ENCODE measurements around the gene SEZ6L. TPM values are rescaled to one million over a fixed set of nuclear protein-coding genes. Genes with fewer than 3 reads are reported as not detected.

The SEZ6L gene
- total RNA-seq, 1 donor from 2014 or later = 0.03 TPM

DNA sequence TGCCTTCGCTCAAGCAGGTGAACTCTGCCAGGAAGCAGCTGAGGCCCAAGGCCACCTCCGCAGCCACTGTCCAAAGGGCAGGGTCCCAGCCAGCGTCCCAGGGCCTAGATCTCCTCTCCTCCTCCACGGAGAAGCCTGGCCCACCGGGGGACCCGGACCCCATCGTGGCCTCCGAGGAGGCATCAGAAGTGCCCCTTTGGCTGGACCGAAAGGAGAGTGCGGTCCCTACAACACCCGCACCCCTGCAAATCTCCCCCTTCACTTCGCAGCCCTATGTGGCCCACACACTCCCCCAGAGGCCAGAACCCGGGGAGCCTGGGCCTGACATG, 123.4 kb downstream of the SEZ6L start:
- no peak for DNase-seq (ENCODE audit: low read depth)

DNA sequence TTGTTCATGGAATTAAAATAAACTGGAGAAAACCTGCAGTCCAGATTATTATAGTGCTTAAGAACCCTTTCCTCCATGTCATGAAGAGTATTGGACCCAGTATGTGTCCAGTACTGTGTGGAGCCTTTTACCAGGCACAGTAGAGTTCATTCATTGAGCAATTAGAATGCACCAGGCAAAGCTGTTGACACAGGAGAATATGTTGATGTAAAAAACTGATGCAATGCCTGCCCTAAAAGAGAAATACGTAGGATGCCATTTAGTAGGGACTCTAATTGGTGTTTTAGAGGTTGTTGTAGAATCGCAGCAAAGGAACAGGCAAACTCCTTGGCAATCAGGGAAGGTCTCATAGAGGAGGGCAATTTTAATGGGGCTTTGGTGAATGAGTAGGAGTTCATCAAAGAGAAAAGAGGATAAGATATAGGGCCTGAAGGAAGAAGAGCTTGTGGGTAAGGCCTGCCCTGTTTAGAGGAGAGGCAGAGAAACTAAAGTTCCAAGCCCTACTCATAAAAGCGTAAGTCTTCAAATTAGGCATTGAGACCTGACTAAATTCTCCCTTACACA, 126.4 kb downstream of the SEZ6L start:
- no peak for DNase-seq (ENCODE audit: low read depth)

DNA sequence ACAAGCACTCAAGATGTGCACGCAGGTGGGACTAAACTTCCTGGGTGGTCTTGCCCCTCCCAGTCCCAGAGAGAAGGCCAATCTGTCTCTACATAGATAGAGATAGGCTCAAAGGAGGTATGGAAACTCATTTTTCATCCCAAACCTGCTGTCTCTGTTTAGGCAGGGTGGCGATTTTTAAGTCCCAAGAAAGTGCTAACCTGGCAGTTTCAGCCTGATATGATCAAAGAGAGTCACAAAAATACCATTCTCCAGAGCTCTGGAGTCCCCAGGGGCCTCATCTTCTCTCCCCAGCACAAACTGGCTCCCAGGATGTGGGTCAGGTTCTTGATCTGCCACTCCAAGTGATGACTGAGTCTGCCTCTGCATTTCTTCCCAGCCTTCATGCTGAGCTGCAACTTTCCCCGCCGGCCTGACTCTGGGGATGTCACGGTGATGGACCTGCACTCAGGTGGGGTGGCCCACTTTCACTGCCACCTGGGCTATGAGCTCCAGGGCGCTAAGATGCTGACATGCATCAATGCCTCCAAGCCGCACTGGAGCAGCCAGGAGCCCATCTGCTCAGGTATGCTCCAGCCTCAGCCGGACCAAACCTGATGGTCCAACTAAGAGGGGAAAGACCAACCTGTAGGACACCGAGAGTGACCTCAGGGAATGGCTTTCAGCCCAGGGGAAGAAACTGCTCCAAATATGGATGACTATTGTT, 129.5 kb downstream of the SEZ6L start:
- no peak for DNase-seq (ENCODE audit: low read depth)

DNA sequence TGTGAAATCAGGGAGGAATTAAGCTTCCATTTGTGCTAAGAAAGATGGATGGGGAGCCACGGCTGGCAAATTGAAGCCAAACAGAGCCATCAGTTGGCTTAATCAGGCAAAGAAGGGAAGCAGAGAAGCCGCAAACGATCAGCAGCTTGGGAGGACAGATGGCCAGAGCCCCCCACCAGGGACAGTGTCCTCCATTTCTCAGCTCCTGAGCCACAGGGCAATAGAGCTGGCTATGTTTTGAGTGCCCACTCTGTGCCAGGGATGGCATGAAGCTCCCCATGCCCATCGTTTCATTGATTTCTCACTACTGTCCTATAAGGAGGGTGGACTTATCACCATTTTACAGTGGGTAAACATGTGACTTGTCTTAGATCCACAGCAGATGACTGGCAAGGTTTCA, 133.5 kb downstream of the SEZ6L start:
- DNase-seq (ENCODE audit: low read depth) = no peak

DNA sequence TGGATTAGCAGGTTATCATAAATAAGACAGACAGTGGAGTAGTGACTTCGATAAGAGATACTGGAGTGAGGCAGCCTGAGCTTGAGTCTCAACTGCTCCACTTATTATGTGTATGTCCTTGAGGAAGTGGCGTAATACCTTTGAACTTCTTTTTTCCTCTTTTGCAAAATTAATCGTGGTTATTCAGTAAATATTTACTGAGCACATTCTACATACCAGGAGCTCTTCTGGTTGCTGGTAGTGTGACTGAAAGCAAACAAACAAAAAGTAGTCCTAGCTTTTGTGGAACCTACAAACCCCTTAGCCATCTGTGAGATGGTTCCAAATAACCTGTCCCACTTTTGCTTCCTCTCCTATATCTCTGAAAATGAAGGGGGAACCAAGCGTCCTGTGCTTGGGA, 134.2 kb downstream of the SEZ6L start:
- DNase-seq (ENCODE audit: low read depth) = no peak

DNA sequence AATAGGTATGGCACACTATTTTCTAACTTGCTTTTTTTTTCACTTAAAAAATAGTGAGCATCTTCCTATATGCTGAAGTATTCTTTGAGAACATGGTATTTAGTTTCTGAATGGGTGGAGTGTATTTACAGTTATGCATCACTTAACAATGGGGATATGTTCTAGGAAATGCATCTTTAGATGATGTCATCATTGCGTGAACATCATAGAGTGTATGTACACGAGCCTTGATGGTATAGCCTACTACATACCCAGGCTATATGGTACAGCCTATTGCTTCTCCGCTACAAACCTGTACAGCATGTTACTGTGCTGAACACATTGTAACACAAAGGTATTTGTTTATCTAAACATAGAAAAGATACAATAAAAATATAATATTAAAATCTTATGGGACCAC, 135.5 kb downstream of the SEZ6L start:
- no peak for DNase-seq (ENCODE audit: low read depth)

DNA sequence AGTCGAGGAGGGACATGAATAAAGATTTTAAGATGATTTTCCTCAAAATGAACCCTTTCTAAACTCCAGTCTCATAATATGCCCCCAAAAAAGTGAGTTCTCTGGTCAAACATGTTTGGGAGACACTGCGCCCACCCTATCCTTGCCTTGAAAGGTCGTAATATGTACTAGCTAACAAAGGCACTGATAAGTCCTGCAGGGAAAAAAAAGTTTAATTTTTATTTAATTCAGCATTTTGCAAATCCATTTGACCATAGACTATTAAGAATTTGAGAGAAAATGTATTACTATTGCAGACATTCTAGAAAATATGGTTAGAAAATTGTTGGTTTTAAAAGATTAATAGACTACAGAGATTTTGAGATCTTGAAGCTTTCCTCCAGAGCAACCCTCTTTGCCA, 139.2 kb downstream of the SEZ6L start:
- DNase-seq (ENCODE audit: low read depth) = no peak

DNA sequence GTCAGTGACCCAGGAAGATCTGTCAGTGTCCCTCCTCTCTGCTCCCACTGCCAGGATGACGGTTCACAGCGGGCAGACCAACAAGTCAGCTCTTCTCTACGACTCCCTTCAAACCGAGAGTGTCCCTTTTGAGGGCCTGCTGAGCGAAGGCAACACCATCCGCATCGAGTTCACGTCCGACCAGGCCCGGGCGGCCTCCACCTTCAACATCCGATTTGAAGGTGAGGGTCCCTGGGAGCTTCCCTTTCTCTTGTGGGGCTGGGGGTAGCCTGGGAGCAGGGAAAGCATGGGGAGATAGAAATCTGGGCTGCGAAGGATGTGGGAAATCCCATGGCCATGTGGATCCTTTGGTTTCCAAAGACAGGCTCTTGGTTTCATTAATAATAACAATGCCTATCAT, 141.4 kb downstream of the SEZ6L start:
- no peak for DNase-seq (ENCODE audit: low read depth)

DNA sequence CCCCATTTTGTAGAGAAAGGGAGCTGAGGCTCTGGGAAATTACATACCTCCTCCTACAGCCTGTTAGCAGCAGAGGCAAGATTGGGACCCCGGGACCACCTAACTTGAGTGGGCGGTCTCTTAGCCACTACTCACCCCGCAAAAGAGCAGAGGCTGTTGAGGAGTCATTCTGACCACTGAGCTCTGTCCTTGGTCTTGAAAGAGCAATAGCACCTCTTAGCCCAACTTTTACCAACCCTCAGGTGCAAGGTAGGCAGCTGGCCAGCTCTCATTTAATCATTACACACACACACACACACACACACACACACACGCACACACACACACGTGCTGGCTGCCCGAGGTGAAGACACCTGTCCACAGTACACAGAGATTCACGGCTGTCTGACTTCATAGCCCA, 144.0 kb downstream of the SEZ6L start:
- DNase-seq (ENCODE audit: low read depth) = no peak

DNA sequence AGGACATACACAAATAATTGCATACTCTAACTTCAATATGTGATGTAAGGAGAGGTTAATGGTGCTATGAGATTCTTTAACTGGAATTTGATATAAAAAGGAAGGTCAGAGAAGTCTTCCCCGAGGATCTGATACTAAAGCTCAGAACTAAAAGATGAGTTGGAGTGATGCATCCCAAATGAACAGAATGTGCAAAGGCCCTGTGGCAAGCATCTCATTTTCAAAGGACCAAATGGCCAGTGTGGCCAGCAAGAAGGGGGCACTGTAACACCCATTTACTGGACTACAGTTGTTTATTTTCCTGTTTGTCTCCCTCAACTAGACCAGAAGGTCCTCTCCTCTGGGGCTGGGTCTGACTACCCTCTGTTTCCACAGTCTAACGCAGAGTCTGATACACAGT, 144.9 kb downstream of the SEZ6L start:
- DNase-seq (ENCODE audit: low read depth) = no peak

DNA sequence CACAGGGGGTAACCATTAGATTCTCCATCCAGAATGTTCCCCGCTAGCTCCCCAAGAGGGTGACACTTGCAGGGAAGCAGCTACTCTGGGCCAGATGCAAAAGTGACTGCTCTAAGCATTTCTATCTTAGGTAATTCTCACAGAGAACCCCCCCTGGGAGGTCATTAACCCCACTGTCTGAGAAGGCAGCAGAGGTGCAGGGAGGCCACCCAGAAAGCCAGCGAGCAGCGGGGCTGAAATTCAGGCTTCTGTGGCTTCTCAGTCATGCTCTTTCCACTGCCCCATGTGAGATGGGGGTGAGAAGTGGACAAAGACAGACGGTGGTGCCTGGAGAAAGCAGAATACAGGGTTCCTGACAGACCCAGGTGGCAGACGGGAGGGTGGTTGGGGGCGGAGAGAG, 145.4 kb downstream of the SEZ6L start:
- DNase-seq (ENCODE audit: low read depth) = no peak

DNA sequence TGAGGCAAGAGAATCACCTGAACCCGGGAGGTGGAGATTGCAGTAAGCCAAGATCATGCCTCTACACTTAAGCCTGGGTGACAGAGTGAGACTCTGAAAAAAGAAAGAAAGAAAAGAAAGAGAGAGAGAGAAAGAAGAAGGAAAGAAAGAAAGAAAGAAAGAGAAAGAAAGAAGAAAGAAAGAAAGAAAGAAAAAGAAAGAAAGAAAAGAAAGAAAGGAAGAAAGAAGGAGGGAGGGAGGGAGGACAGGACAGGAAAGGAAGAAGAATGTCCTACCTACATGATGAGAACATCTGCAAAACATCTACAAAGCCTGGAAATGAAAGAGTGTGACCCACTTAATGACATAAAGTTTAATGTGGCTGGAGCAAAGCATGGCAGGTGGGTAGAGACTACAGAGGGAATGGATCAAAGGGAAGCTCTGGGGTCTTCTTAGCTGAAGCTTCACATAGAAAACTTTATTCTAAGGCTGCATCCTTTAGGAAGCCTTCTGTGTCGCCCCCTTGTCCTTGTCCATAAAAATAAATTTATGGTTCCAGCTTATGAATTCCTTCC, 147.5 kb downstream of the SEZ6L start:
- DNase-seq (ENCODE audit: low read depth) = no peak

DNA sequence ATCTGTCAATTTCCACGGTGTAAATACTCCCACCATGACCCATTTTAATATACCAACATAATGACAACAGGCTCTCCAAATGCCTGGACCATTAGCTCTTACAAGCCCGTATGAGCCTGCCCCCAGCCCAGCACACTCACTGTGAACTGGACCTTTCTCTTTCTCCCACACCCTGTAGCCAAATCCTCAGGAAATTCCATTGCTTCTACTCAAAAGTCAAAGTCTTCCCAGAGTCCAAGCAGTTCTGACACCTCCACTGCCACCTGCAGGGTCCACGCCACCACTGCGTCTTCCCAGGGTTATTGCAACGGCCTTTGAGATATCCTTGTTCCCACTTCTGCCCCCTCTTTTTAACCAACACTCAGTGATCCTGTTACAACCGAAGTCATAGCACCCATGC, 149.7 kb downstream of the SEZ6L start:
- DNase-seq (ENCODE audit: low read depth) = peak; percentile 6

DNA sequence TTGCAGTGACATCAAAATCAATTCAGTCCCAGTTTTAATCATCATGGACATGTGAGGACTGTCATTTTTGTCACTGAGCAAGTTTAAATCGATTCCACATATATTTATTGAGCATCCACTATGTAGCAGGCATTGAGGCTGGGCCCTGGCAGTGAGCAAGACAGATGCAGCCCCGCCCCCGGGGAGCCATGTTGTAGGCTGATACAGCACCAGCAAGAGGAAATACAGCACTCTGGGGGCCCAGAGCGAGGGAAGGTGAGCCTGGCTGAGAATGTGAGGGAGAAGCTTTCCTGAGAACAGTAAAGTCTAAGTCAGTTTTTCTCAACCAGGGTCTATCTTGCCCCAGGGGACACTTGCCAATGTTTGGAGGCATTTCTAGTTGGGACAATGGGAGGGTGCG, 151.2 kb downstream of the SEZ6L start:
- DNase-seq (ENCODE audit: low read depth) = peak; percentile 6

DNA sequence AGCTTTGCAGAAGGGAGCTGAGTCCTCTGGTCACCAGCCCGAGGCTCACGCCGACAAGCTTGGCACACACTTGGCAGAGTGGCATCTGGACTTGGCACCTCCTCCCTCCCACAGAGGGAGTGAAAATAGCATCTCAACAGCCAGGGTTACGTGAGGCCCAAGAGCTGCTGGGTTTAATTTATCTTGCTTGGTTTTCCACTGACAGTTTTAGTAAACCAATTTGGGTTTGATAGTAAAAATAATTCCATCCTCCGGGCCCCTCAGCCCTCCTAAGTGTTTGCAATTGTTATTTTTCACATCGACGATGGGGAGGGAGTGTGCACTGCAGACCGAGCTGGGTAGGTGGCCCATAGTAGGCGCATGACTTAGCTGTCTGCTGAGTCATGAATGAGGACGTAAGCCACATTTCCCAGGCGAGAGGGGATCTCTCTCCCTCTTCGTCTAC, 152.2 kb downstream of the SEZ6L start:
- DNase-seq (ENCODE audit: low read depth) = peak; percentile 87

DNA sequence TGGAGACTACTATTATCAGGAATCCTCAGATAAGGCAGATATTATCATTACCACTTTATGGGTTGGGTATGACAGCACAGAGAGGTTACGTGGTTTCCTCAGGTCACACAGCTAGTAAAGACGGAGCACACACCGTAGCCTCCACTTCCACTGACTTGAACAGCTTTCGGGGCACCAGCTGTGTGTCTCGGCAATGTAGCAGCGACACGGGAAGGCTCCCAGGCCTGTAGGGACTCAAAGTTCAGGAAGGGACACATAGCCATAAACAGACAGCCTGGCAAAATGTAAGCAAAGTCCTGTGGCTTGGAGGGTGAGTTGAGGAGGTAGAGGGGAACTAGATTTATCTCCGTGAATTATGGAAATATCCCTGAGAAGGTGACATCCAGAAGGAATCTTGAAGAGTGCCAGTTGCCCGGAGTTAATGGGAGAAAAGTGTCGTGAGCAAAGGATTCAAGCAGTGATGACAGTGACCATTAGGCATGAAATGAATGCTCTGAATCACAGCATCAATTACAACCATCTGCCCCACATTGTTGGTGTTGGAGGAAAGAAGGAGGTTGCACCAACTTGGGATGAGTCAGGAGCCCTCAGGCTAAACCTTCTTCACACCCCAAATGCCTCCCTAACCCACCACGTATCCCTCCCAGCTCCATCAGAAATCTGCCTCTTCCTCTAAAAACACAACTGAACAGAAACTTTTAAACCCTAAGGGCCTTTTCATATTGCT, 153.1 kb downstream of the SEZ6L start:
- peak; percentile 91 for DNase-seq (ENCODE audit: low read depth)

DNA sequence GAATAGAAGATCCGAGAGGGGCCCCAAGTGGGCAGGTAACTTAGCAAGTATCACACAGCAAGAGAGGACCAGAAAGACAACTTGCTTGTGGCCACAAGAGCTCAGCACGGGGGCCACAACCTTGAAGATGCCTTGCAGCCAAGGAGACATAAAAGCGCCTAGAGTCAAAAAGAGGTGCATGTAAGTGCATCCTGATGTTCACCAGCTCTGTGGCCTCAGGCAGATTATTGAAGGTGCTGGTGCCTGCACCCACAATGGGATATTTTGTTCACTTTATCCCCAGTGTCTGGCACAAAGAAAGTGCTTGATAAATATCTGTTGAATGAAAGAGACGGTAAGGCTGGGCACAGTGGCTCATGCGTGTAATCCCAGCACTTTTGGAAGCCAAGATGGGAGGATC, 153.8 kb downstream of the SEZ6L start:
- DNase-seq (ENCODE audit: low read depth) = peak; percentile 13

DNA sequence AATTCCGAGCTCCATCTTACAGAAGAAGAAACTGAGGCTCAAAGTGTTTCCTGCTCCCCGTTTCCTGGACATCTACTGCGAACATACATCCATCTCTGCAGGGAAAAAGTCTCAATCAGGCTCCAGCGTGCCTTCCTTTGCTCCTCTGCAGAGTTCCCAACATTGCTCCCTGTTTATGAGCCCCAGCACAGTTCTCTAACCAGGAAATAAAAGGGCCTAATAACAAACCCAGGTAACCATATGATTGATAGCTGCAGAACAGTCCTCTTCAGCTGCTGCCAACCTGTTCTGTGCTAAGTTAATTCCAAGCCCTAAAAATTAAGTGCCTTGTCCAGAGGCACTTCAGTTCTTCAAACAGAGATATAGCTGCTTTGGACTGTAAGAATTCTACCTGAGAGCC, 154.9 kb downstream of the SEZ6L start:
- DNase-seq (ENCODE audit: low read depth) = no peak

DNA sequence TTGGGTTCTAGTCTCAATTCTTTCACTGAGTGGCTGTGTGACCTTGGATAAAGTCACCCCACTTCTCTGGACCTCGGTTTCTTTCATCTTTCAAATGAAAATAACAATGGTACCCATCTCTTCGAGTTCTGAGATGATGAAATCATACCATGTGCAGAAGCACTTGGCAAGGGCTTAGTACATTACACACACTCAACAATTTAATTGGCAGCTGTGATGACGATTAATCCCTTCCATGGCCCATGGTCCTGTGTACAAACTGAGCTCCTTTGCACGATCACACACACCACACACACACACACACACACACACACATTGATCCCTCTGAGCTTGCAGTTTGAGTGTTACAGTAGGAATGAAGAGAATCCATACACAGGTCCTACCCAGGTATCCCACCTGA, 156.4 kb downstream of the SEZ6L start:
- DNase-seq (ENCODE audit: low read depth) = no peak

DNA sequence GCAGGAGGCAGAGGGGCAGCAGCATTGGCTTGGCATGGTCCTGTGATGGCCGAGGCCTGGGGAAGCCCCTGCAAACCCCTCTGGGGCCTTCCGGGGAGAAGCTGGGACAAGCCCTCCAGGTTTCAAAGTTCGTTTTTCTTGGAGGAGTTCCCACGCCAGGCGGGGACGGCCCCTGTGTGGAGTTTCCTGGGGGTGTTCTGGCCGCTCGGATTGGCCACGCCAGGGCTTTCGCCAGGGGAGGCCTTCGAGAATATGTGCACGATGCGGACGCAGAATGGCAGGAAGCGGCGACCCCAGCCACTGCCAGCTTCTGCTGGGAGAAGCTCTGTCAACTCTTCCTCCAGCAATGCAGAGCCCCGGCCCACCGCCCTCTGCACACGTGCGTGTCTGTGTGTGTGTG, 157.5 kb downstream of the SEZ6L start:
- no peak for DNase-seq (ENCODE audit: low read depth)

DNA sequence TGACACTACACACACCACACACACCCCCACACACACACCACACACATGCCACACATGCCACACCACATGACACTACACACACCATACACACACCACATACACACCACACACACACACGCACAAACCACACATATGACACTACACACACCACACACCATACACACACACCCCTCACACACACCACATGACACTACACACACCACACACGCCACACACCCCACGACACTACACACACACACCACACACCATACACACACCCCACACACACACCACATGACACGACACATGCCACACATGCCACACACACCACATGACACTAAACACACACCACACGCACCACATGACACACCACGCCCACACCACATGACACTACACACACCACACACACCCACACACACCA, 158.0 kb downstream of the SEZ6L start:
- no peak for DNase-seq (ENCODE audit: low read depth)

DNA sequence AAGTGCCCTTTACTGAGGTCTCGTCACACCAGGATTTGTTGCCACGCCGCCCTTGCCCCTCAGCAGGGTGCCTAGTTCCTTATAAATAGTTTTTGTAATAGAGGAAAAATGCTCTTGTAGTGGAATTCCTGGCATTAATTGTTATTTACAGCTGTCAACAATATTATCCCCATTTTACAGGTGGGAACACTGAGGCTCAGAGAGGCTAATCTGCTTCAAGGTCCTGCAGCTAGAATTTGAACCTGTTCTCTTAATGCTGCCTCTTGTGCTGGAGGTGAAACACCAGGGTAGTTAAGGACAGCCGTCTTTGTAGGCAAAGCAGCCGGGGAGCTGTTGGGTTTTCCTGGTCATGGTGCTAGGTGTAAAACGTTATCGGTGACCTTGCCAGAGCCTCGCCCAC, 159.0 kb downstream of the SEZ6L start:
- DNase-seq (ENCODE audit: low read depth) = no peak
